Urinary bladder (tissue), 4 donors: ENCODE measurements around the gene ZCRB1. TPM values are rescaled to one million over a fixed set of nuclear protein-coding genes. Genes with fewer than 3 reads are reported as not detected.

Source experiments
- DNase-seq: peaks from one replicate; pipeline ENCODE4 v3.0.0-alpha.2; 2015; ENCODE audit errors: extremely low spot score
- H3K27ac ChIP-seq: one replicate; pipeline ENCODE4 v1.5.1; 2013; ENCODE audit warnings: low read depth, mild to moderate bottlenecking, moderate library complexity
- H3K36me3 ChIP-seq: one replicate; pipeline ENCODE4 v1.6.1; 2013; ENCODE audit warnings: mild to moderate bottlenecking, moderate library complexity; ENCODE audit not compliant: insufficient read depth
- H3K4me1 ChIP-seq: one replicate; pipeline ENCODE4 v1.6.1; 2013; ENCODE audit warnings: mild to moderate bottlenecking, moderate library complexity; ENCODE audit not compliant: insufficient read depth
- H3K4me3 ChIP-seq: one replicate; pipeline ENCODE4 v1.5.1; 2013; ENCODE audit warnings: low read depth, low read length
- WGBS: extraction: QIAGEN DNeasy Blood & Tissue Kit; methylation state at CpG from one replicate; pipeline ENCODE4 v1.1.7; 2013; 5-methylcytosine and 5-hydroxymethylcytosine counted together
- polyA plus RNA-seq: library from polyadenylated mRNA; stranded (reverse); fragments of 200-250 nt; gene quantifications from one replicate; pipeline ENCODE4 v1.2.3, GENCODE V29; 2013
- total RNA-seq: library from RNA; depleted of rRNA; stranded (reverse); fragments of >200 nt; gene quantifications from one replicate; pipeline ENCODE4 v1.2.3, GENCODE V29; 2014
- donor health status: healthy with polysubstance abuse.
- donor health status: healthy.

ZCRB1 gene
- total and polyA plus RNA-seq, 2 donors, result 27.7 to 41.6 TPM

DNA sequence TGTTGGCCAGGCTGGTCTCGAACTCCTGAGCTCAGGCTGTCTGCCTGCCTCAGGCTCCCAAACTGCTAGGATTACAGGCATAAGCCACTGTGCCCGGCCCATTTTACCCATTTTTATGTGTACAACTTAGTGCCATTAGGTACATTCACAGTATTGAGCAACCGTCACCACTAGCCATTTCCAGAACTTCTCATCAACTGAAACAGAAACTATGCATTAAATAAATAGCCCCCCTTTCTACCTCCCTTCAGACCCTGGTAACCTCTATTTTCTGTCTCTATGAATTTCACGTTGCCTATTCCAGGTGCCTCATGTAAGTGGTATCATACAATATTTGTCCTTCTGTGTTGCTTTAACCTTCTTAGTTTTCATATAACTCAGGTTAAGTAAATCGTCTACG is 15.9 kb downstream of the ZCRB1 start:
- 88% methylated on average over 6 of the region's 6 CpGs for WGBS
- DNase-seq, result no peak
- Histone ChIP-seq H3K4me3 (no peak overlapping the region), H3K4me1 (no peaks in the 10 kb centered on the region), H3K27ac (no peak overlapping the region), H3K36me3 (peaks cover 4% of the 10 kb centered on the region)

DNA sequence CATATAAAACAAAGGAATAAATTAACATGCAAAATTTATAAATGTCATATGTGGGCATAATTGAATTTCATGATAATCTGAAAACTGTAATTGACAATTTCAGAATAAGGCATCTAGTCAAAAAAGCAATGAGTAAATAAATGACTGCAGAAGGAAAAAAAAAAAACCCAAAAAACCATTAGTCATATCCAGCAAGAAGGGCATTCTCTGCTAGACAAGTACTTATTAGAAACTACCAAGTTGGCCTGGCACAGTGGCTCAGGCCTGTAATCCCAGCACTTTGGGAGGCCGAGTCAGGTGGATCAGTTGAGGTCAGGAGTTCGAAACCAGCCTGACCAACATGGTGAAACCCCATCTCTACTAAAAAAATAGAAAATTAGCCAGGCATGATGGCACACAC is 17.5 kb downstream of the ZCRB1 start:
- no peaks in the 10 kb centered on the region for H3K4me1 ChIP-seq
- no peak overlapping the region for H3K27ac ChIP-seq
- DNase-seq, result no peak
- 93% methylated on average over 2 of the region's 2 CpGs for WGBS
- no peak overlapping the region for H3K4me3 ChIP-seq
- peaks cover 2% of the 10 kb centered on the region for H3K36me3 ChIP-seq

DNA sequence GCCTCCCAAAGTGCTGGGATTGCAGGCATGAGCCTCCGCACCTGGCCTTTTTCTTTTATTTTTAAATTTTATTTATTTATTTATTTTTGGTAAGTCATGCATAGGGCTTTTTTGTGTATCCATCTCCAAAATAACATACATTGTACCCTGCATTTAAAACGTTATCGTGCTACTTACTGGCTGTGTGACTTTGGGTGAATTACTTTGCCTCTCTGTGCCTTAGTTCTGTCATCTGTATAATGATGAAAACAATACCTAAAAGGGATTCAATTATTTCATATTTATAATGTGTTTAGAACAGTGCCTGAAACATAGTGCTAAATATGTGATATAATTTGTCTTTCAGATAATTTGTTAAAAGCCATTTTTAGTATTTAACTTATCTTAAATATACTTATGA is 19.6 kb downstream of the ZCRB1 start:
- WGBS, result 95% methylated on average over 3 of the region's 3 CpGs
- H3K36me3 ChIP-seq, result peaks cover 2% of the 10 kb centered on the region
- no peak overlapping the region for H3K27ac ChIP-seq
- no peaks in the 10 kb centered on the region for H3K4me1 ChIP-seq
- H3K4me3 ChIP-seq, result no peak overlapping the region
- DNase-seq, result no peak

DNA sequence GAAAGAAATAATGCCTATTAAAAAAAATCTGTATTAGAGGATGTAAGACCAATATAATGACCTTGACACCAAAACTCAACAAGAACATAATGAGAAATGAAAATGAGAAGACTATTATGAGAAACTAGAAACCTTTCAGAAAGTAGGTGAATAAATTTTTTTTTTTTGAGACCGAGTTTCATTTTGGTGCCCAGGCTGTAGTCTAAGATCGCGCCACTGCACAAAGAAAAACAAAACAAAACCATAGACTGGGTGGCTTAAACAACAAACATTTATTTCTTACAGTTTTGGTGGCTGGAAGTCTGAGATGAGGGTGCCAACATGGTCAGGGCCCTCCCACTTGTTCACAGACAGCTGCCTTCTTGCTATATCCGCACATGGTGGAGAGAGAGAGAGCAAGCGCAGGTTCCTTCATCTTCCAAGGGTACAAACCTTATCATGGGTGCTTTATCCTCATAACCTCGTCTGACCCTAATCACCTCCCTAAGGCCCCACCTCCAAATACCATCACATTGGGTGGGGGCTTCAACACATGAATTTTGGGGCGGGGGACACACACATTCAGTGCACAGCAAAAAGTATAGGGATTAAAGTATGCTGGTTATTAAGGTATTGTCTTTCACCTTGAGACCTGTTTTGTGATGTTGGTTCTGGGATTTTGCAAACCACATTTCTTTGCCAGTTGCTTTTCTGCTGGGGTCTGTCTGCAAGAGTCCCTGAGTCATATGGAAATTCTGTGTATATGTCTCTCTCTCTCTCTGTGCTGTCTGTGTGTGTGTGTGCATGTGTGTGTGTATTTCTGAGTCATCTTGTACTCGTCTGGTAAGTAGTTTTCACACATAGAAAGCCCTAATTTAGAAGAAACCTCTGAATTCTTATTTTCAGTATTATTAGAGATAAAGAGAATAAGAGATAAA is 26.2 kb downstream of the ZCRB1 start:
- Histone ChIP-seq H3K4me1 (peaks cover 2% of the 10 kb centered on the region), H3K36me3 (no peaks in the 10 kb centered on the region), H3K4me3 (no peak overlapping the region), H3K27ac (no peak overlapping the region)
- no peak for DNase-seq
- WGBS, result 80% methylated on average over 8 of the region's 8 CpGs

DNA sequence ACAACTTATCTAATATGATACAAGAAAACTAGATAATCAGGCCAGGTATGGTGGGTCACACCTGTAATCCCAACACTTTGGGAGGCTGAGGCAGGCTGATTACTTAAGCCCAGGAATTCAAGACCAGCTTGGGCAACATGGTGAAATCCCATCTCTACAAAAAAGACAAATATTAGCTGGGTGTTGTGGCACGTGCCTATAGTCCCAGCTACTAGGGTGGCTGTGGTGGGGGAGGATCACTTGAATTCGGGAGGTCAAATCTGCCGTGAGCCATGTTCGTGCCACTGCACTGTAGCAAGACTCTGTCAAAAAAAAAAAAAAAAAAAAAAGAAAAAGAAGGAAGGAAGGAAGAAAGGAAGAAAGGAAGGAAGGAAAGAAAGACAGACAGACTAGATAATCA is 27.0 kb downstream of the ZCRB1 start:
- no peak overlapping the region for H3K27ac ChIP-seq
- peaks cover 2% of the 10 kb centered on the region for H3K4me1 ChIP-seq
- WGBS, result 78% methylated on average over 4 of the region's 4 CpGs
- no peaks in the 10 kb centered on the region for H3K36me3 ChIP-seq
- DNase-seq, result no peak
- no peak overlapping the region for H3K4me3 ChIP-seq

DNA sequence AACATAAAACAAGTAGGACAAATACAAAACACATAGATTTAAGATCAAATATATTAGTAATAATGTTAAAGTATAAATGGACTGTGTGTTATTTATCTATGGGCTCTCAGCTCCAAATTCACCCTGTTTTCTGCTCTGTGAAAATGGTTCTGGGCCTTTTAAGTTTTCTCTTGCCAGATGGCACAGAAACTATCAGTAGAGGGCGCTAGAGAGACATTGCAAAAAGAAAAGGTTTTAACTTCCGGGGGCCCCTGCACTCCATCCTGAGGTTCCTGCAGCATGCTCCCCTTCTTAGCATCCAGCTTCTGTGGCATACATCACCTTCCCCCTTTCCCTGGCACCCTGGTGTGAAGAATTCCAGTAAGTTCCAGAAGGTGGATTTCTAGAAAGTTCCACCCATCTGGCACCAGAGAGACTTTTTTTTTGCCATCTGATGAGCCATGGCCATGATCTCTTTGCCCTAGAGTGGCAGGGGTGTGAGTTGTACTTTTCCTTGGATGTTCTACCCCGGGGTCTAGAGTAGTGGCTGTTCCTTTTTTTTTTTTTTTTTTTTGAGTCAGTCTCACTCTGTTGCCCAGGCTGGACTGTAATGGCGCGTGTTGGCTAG is 29.3 kb downstream of the ZCRB1 start:
- 92% methylated on average over 5 of the region's 5 CpGs for whole genome bisulfite sequencing

DNA sequence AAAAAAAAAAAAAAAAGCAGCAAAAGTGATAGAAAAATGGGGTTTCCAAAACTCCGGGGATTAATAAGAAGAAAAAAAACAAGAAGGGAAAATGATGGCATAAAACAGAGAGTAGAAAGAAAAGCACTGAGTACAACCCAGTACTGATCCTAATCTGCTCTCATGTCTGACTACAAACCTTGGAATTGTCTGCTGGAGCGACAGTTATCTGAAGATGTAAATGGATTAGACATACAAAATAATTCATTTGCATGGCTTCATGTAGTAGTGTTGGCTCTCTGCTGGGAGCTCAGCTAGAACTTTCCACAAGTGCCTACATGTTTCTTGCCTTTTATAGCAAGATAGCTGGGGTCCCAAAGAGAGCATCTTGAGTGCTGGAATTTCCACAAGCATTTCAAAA is 34.2 kb downstream of the ZCRB1 start:
- Histone ChIP-seq H3K4me3 (no peak overlapping the region), H3K27ac (no peak overlapping the region), H3K36me3 (no peaks in the 10 kb centered on the region), H3K4me1 (no peaks in the 10 kb centered on the region)
- 70% methylated on average over 2 of the region's 2 CpGs for WGBS
- no peak for DNase-seq

More for the DNA sequence above, 29.3 kb downstream of the ZCRB1 start:
- Histone ChIP-seq H3K4me1 (peaks cover 2% of the 10 kb centered on the region), H3K27ac (no peak overlapping the region), H3K36me3 (no peaks in the 10 kb centered on the region), H3K4me3 (no peak overlapping the region)
- no peak for DNase-seq

DNA sequence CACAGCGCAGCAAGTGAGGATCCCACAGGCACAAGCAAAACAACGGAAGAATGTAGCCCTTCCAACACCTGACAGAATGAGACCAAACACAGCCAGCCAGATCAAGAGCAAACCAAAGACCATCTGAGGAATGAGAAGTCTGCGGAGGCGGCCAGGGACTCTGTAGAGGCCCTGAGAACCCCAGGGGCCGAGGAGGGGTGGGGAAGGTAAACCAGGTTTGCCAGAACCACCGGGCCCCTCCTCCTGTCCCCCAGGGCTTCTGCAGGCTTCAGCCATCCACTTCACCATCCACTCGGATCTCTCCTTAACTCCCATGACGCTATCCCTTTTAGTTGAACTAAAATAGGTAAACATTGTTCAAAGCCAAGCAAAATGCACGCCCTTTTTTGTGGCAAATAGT is 37.4 kb downstream of the ZCRB1 start:
- H3K4me1 ChIP-seq, result no peaks in the 10 kb centered on the region
- no peak for DNase-seq
- WGBS, result 74% methylated on average over 9 of the region's 9 CpGs

DNA sequence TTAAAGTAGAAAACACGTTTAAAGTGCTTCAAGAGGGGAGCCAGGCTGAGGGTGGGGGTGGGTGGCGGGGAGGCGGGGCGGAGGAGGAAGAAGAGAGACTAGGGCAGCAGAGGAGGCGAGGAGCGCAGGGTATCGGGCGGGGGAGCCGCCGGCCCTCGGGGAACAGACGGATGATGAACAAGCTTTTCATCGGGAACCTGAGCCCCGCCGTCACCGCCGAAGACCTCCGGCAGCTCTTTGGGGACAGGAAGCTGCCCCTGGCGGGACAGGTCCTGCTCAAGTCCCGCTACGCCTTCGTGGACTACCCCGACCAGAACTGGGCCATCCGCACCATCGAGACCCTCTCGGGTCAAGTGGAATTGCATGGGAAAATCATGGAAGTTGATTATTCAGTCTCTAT is 39.2 kb downstream of the ZCRB1 start:
- Histone ChIP-seq H3K27ac (no peak overlapping the region), H3K36me3 (no peaks in the 10 kb centered on the region), H3K4me1 (no peaks in the 10 kb centered on the region), H3K4me3 (no peak overlapping the region)
- WGBS, result 94% methylated on average over 26 of the region's 26 CpGs
- DNase-seq, result no peak

More for the DNA sequence above, 37.4 kb downstream of the ZCRB1 start:
- H3K36me3 ChIP-seq, result no peaks in the 10 kb centered on the region
- no peak overlapping the region for H3K4me3 ChIP-seq
- no peak overlapping the region for H3K27ac ChIP-seq

DNA sequence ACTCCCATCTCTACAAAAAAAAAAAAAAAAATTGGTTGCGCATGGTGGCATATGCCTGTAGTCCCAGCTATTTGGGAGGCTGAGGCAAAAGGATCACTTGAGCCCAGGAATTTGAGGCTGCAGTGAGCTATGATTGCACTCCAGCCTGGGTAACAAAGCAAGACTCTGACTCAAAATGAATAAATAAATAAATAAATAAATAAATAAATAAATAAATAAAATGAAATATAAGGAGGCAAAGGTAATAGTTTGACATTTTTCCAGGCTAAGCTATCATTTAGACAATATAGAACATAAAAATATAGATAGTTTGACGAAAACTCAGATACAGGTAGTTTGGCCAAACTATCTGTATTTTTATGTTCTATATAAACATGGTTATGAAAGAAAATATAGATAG is 40.5 kb downstream of the ZCRB1 start:
- Histone ChIP-seq H3K27ac (no peak overlapping the region), H3K36me3 (no peaks in the 10 kb centered on the region), H3K4me3 (no peak overlapping the region), H3K4me1 (no peaks in the 10 kb centered on the region)
- no peak for DNase-seq
- WGBS, result 96% methylated on average over 2 of the region's 2 CpGs

DNA sequence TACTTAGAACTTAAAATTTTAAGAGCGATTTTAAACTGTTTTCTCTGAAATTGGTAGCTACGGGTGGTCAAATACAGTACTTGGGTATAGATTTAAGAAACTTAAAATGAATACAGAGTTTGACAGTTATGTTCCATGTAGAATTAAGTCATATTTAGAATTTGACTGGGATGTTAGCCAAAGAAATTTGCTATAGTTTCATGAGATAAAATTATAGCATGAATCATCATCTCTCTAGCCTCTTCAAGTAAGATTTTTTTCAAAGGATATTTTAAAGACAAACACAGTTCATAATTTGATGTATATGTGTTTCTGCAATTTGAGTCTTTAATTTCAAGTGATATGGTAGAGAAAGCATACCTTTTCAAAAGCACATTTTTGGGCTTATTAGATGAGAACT is 41.0 kb downstream of the ZCRB1 start:
- no peaks in the 10 kb centered on the region for H3K4me1 ChIP-seq
- H3K27ac ChIP-seq, result no peak overlapping the region
- H3K4me3 ChIP-seq, result no peak overlapping the region
- DNase-seq, result no peak
- no peaks in the 10 kb centered on the region for H3K36me3 ChIP-seq
- WGBS, result 71% methylated on average over 2 of the region's 2 CpGs

DNA sequence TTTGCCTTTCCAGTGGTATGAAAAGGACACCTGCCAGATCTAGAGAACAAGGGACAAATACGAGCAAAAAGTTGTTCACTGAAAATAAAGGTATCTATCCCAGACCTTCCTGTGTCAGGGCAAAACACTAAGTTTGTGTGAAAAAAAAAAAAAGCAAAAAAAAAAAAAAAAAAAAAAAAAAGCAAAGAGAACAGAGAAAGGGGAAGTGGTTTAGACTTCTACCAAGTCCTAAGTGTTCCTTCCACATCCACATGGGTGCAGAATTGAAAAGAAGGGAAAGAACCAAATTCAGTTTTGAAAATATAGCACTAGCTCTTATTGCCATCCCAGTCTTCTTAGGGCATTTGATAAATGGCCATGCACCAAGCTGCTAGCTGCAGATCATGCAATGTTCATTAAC is 41.7 kb downstream of the ZCRB1 start:
- no peak overlapping the region for H3K27ac ChIP-seq
- no peak overlapping the region for H3K4me3 ChIP-seq
- 86% methylated on average over 1 of the region's 1 CpG for WGBS
- DNase-seq, result no peak
- no peaks in the 10 kb centered on the region for H3K4me1 ChIP-seq
- H3K36me3 ChIP-seq, result no peaks in the 10 kb centered on the region

DNA sequence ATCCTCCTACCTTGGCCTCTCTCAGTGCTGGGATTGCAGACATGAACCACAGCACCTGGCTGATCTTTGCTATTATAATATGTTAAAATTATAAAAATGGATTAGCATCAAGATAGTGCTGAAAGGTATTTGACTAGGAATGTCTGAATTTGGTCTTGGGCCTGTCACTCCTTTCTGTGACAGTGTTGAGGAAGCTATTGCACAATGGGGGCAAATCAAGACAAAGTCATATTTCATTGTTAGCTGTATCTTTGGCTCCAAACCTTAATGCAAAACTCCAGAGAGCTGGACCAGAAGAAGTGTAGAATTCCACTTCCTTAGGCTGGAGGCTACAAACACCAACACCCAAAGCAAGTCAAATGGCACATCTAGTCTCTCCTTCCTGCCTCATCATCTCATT is 42.2 kb downstream of the ZCRB1 start:
- no peak overlapping the region for H3K4me3 ChIP-seq
- no peaks in the 10 kb centered on the region for H3K4me1 ChIP-seq
- H3K36me3 ChIP-seq, result no peaks in the 10 kb centered on the region
- no peak overlapping the region for H3K27ac ChIP-seq
- no peak for DNase-seq

DNA sequence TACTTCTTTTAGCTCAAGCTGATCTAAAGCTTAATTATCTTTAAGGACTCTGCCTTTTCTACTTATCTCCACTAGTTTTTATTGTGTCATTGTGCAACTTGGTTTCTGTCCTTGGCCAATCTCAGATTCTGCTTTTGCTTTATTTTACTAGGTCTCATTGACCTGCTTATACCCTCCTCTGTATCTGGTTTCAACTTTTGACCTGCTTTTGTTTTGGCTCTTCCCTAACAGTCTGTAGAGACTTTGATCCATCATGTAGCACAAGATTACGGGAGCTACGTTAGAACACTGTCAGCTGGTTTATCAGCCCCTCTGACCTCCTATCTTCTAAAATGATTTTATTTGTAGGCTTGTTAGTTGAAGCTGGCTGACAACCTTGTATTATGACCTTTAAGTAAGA is 43.6 kb downstream of the ZCRB1 start:
- 64% methylated on average over 2 of the region's 2 CpGs for WGBS
- DNase-seq, result no peak

More for the DNA sequence above, 43.6 kb downstream of the ZCRB1 start:
- no peak overlapping the region for H3K27ac ChIP-seq
- H3K4me3 ChIP-seq, result no peak overlapping the region
- no peaks in the 10 kb centered on the region for H3K36me3 ChIP-seq
- H3K4me1 ChIP-seq, result no peaks in the 10 kb centered on the region
